ENCODE data around the gene OSM. TPM values are rescaled to one million over a fixed set of nuclear protein-coding genes. Genes with fewer than 3 reads are reported as not detected.

OSM gene
- total RNA-seq, 4 donors from 2014 or later = 0.82 to 7.3 (median 1.0) TPM

DNA sequence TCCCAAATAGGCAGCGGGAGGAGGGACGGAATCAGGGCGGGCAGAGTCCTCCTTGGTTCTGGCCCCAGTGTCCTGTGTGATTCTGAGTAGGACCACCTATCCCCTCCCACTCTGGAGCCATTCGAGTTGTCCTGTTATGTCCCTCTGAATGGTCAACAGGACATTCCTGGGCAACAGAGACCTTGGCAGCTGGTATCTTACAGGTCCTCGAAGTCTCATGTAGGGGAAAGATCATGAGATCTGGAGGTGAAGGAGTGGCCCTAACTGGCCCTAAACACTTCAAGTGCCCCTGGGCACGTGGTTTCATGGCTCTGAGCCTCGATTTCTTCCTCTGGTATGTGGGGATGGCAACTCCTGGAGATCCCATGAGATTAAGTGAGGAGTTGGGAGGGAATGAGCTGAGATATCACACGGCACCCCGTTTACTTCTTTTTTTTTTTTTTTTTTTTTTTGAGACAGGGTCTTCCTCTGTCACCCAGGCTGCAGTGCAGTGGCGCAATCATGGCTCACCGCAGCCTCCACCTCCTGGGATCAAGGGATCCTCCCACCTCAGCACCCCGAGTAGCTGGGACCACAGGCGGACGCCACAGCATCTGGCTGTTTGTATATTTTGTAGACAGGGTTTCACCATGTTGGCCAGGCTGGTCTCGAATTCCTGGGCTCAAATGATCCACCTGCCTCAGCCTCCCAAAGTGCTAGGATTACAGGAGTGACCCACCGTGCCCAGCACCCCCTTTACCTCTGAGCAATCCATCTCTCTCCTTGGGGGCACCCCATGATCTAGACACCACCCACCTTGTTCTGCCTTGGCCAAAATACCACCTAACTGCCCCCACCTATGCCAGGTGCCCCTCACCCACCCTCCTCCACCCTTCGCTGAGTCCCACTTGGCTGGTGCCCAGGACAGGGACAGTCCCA lies 26.9 kb downstream of the OSM start:
- TF ChIP-seq, protein P1, sequence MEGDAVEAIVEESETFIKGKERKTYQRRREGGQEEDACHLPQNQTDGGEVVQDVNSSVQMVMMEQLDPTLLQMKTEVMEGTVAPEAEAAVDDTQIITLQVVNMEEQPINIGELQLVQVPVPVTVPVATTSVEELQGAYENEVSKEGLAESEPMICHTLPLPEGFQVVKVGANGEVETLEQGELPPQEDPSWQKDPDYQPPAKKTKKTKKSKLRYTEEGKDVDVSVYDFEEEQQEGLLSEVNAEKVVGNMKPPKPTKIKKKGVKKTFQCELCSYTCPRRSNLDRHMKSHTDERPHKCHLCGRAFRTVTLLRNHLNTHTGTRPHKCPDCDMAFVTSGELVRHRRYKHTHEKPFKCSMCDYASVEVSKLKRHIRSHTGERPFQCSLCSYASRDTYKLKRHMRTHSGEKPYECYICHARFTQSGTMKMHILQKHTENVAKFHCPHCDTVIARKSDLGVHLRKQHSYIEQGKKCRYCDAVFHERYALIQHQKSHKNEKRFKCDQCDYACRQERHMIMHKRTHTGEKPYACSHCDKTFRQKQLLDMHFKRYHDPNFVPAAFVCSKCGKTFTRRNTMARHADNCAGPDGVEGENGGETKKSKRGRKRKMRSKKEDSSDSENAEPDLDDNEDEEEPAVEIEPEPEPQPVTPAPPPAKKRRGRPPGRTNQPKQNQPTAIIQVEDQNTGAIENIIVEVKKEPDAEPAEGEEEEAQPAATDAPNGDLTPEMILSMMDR (IDR thresholded peaks at IDR 0.05; ENCODE audit: low read depth) = no peak

DNA sequence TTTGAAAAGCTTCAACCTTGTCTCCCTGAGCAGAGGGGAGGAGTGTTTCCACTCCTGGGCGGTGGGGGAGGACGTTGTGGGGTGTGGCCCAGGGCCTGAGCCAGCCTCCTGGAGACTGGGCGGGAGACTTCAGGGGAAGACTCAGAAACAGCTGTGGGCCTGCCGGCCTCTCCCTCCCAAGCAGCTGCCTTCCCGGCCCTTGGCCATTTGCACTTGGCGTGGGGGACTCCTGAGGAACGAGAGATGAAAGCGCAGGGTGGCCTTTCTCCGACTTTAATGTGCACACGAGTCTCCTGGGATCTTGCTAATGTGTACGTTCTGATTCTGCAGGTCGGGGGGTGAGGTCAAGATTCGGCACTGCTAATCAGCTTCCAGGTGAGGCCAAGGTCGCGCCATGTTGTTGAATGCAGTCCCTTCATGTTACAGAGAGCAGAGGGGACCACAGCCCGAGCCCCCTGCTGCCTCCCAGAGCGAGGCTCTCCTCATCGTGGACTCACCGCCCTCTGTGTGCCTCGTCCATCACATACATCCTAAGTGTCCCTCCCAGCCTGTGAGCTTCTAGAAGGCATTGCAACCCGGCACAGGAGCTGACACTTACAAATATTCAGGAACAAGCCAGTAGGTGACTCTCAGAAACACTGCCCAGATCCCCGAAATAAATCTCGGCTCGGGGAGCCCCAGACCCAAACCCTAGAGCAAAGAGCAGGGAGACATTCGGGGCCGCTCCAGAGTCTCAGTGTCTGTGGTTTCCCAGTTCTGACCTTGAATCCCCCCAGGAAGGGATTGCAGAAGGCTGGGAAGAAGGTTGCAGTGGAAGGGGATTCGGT lies 27.8 kb downstream of the OSM start:
- TF ChIP-seq, protein P1 (IDR thresholded peaks at IDR 0.05; ENCODE audit: low read depth) = no peak

DNA sequence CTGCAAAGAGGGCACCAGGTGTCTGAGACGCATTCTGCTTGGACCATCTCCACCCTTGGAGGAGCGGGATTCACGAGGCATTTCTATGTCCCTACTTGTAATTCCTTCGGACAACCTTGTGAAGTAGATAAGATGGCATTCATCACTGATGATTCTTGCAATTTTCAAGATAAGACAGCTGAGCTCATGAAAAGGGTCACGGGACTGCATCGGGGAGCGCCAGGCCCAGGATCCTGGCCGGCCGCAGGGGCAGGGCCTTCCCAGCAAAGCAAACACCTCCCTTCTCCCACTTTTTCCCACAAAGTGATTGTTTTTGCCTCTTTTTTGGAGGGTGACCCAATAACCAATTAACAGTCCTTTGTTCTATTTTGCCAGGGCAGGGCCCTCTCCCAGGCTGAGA lies 28.5 kb downstream of the OSM start:
- TF ChIP-seq, protein P1 (IDR thresholded peaks at IDR 0.05; ENCODE audit: low read depth) = no peak

DNA sequence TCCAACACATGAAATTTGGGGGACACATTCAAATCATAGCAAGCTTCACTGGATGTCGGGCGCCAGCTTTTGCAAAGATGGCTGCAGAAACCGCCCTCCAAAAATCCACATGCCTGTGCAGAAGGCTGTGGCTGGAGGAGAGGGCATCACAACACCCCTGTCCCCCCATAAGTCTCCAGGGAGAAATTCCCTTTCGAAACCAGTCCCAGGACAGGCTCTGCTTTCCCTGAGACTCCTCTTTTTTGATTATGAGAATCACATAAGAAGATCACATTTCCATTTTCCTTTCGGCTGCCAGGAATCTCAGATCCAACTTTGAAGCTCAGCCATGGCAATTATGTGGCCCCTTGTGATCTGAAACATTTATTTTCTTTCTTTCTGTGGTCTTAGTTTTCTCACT lies 29.8 kb downstream of the OSM start:
- TF ChIP-seq, protein P1 (IDR thresholded peaks at IDR 0.05; ENCODE audit: low read depth) = no peak

DNA sequence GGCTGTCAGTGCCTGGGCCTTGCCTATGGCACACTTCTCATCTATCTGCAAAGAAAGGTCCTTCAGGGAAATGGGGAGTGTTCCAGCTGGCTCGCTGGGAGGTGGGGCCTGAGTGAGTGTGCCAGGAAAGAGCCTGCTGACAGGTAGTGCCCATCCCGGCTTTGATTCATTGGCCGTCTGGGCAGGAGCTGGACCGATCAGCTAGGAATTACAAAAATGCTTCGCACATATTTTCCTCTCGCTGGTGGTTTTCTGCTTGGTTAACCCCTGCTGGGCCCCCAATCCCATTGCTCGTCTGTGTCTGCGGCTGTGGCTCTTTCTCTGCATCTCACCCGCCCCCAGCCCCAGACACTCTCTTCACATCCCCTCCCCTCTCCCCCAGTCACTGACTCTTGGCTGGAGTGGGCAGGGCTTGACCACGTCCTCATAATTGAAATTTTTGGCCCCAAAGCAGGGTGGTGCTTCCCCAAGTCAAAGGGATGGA lies 30.9 kb downstream of the OSM start:
- TF ChIP-seq, protein P1 (IDR thresholded peaks at IDR 0.05; ENCODE audit: low read depth) = no peak

DNA sequence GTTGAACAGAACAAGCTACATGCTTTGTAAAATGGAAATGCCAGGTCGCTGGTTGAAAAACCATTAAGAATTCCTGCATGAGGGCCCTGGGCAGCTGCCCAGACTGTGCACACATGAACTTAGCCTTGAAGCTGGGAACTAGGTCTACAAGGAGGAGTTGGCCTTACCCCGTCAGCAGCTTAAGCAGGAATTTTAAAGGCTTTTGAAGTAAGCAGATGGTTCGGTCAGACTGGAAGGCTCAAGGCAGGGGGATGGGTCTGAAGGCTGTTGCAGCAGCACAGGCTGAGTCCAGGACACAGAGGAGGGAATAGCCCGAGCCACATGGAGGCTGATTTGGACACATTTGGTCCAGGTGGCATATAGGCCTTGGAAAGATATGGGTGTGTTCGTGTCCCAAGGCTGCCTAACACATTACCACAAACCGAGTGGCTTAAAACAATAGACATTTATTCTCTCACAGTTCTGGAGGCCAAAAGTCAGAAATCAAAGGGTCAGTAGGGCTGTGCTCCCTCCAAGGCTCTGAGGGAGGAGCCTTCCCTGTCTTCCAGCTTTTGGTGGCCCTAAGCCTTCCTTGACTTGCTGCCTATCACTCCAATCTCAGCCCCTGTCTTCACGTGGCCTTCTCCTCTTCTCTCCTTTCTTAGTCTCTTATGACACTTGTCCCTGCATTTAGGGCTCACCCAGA lies 31.7 kb downstream of the OSM start:
- TF ChIP-seq, protein P1 (IDR thresholded peaks at IDR 0.05; ENCODE audit: low read depth) = no peak

Measured in subcutaneous adipose tissue (tissue), 4 donors.